Testis (tissue), 3 donors: Measurements from ENCODE around the gene C1orf21. TPM values are rescaled to one million over a fixed set of nuclear protein-coding genes. Genes with fewer than 3 reads are reported as not detected.

ENCODE experiments used
- DNase-seq: peaks from one replicate; pipeline ENCODE4 v3.0.0-alpha.2; 2019
- H3K27ac ChIP-seq, 2 donors: fragments of 200-600 bp; sonication (generic); one replicate each; pipeline ENCODE4 v1.5.1; 2019
- H3K27me3 ChIP-seq: fragments of 200-600 bp; sonication (generic); one replicate; pipeline ENCODE4 v1.5.1; 2019
- H3K36me3 ChIP-seq: fragments of 200-600 bp; sonication (generic); one replicate; pipeline ENCODE4 v1.5.1; 2017; ENCODE audit warnings: low read depth; ENCODE audit errors: missing control alignments
- H3K4me1 ChIP-seq: fragments of 200-600 bp; sonication (generic); one replicate; pipeline ENCODE4 v1.5.1; 2019
- H3K4me3 ChIP-seq, 2 donors: fragments of 200-600 bp; sonication (generic); one replicate each; pipeline ENCODE4 v1.5.1; 2017 to 2019
- H3K9me3 ChIP-seq: fragments of 200-600 bp; sonication (generic); one replicate; pipeline ENCODE4 v1.5.1; 2017
- POLR2A ChIP-seq: fragments of 450-650 bp; IDR thresholded peaks from one replicate; pipeline ENCODE4 v1.6.1; 2017; ENCODE audit warnings: antibody characterized with exemption, mild to moderate bottlenecking, moderate library complexity
- WGBS, 2 donors: methylation state at CpG; one replicate each; pipeline ENCODE4 v1.1.5; 2018; 5-methylcytosine and 5-hydroxymethylcytosine counted together
- intact Hi-C: fragments of 100-400 bp; cut with DNase I; formaldehyde crosslinking; loops from one replicate; pipeline ENCODE4 v1.15.1; 2023; ENCODE audit warnings: low total_unique reads
- polyA plus RNA-seq: library from polyadenylated mRNA; stranded (reverse); fragments of 350-450 nt; fragmentation: Illumina TruSeq; extraction: RNeasy Lipid Tissue Mini Kit (QIAGEN cat#74804); gene quantifications from one replicate; pipeline ENCODE4 v1.2.3, GENCODE V29; 2014; ENCODE audit warnings: low read depth, low replicate concordance; ENCODE audit not compliant: insufficient read depth
- total RNA-seq, 2 donors: library from RNA; depleted of rRNA; stranded (reverse); fragments of >200 nt; gene quantifications; one replicate each; pipeline ENCODE4 v1.2.3, GENCODE V29; 2016
- TF ChIP-seq, protein P1 (sequence below), 3 experiments: fragments of 450-650 bp in 2 of 3; fragments of 200-600 bp in 1 of 3; sonication (generic) in 1 of 3; IDR thresholded peaks; one replicate each; pipeline ENCODE4 v1.5.1; 2016 to 2019; ENCODE audit warnings: antibody characterized with exemption in 3 of 3, mild to moderate bottlenecking in 2 of 3, moderate library complexity in 1 of 3

C1orf21 gene
- total and polyA plus RNA-seq, 3 donors from 2014 or later, result 13.9 to 17.2 (median 16.0) TPM

DNA sequence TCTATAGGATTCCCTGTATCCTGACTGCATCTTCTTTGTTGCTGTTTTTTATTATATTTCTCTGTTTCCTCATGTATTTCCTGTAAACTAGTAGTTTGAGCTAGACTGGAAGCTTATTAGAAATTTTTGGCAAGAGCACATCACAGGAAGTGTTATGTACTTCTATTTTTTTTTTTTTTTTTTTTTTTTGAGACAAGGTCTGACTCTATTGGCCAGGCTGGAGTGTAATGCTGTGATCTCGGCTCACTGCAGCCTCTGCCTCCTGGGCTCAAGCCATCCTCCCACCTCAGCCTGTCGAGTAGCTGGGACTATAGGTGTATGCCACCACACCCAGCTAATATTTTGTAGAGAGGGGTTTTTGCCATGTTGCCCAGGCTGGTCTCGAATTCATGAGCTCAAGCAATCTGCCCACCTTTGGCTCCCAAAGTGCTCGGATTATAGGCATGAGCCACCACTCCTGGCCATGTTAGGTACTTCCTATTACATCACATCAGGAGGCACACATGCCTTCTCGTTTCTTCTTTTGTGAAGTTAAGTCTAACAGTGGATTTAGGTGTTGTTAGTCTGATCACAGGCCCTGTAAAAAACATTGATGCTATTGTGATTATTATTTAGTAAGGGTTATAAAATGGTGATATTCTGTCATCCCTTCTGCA, 12.5 kb downstream of the C1orf21 start:
- H3K9me3 ChIP-seq, result no peaks in the 10 kb centered on the region
- no peaks in the 10 kb centered on the region for H3K4me1 ChIP-seq
- H3K4me3 ChIP-seq, result no peak overlapping the region
- TF ChIP-seq, protein P1, sequence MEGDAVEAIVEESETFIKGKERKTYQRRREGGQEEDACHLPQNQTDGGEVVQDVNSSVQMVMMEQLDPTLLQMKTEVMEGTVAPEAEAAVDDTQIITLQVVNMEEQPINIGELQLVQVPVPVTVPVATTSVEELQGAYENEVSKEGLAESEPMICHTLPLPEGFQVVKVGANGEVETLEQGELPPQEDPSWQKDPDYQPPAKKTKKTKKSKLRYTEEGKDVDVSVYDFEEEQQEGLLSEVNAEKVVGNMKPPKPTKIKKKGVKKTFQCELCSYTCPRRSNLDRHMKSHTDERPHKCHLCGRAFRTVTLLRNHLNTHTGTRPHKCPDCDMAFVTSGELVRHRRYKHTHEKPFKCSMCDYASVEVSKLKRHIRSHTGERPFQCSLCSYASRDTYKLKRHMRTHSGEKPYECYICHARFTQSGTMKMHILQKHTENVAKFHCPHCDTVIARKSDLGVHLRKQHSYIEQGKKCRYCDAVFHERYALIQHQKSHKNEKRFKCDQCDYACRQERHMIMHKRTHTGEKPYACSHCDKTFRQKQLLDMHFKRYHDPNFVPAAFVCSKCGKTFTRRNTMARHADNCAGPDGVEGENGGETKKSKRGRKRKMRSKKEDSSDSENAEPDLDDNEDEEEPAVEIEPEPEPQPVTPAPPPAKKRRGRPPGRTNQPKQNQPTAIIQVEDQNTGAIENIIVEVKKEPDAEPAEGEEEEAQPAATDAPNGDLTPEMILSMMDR (IDR thresholded peaks at IDR 0.05), result no peak
- no peak for TF ChIP-seq POLR2A
- no peaks in the 10 kb centered on the region for H3K27me3 ChIP-seq
- no peak overlapping the region for H3K27ac ChIP-seq
- no peak for DNase-seq
- WGBS, 2 donors, result 65% methylated on average over 5 of the region's 5 CpGs
- intact Hi-C loops, result no loop called here
- no peaks in the 10 kb centered on the region for H3K36me3 ChIP-seq

DNA sequence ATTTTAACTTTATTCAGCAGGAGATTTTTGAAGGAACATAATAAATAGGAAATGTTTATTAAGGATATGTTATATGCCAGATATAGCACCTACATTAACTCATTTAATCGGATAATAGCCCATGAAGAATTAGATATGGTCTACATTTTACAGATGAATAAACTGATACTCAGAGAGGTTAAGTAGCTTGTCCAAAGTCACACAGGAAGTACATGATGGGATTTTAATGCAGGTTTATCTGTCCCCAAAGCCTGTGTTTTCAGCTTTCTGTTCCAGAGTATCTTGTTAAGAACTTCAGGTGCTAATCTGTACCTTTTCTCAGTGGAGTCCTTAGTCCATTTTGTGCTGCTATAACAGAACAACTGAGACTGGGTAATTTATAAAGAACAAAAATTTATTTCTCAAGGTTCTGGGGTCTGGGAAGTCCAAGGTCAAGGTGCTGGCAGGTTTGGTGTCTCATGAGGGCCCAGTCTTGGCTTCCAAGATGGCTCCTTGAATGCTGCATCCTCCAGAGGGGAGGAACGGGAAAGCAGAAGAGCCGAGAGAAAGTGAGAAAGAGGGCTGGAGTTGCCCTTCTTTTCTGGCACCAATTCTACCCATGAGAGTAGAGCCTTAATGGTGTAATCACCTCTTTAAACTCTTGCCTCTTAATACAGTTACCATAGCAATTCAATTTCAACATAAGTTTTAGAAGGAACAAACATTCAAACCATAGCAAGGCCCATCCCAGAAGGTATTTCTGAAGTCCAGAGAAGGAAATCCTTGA, 17.3 kb downstream of the C1orf21 start:
- Histone ChIP-seq H3K9me3 (no peaks in the 10 kb centered on the region), H3K4me1 (no peaks in the 10 kb centered on the region), H3K27me3 (no peaks in the 10 kb centered on the region), H3K4me3 (no peak overlapping the region), H3K36me3 (no peaks in the 10 kb centered on the region), H3K27ac (no peak overlapping the region)
- no peak for TF ChIP-seq POLR2A
- TF ChIP-seq, protein P1 (IDR thresholded peaks at IDR 0.05), result no peak
- intact Hi-C loops, result no loop called here
- DNase-seq, result no peak
- WGBS, 2 donors, result 84 to 95% methylated on average over 3 of the region's 3 CpGs

DNA sequence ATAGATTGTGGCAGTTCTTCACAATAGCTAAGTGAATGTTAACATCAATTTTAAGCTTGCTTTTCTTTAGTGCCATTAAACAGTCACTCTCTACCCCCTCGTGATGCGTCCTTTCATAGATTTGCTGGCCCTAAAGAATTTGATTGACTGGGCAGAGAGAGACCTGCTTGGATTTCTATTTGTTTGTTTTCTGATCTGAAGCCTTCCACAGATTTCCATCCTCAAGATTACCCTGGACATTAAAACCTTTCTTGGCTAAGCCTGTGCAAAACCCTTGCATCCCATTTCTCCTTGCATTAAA, 17.8 kb downstream of the C1orf21 start:
- no peak overlapping the region for H3K27ac ChIP-seq
- 93 to 94% methylated on average over 2 of the region's 2 CpGs for WGBS, 2 donors
- no peak for DNase-seq
- no peaks in the 10 kb centered on the region for H3K4me1 ChIP-seq
- H3K27me3 ChIP-seq, result no peaks in the 10 kb centered on the region
- intact Hi-C loops, result no loop called here
- H3K4me3 ChIP-seq, result no peak overlapping the region
- no peaks in the 10 kb centered on the region for H3K36me3 ChIP-seq
- TF ChIP-seq, protein P1 (IDR thresholded peaks at IDR 0.05), result no peak
- TF ChIP-seq POLR2A, result no peak
- no peaks in the 10 kb centered on the region for H3K9me3 ChIP-seq

DNA sequence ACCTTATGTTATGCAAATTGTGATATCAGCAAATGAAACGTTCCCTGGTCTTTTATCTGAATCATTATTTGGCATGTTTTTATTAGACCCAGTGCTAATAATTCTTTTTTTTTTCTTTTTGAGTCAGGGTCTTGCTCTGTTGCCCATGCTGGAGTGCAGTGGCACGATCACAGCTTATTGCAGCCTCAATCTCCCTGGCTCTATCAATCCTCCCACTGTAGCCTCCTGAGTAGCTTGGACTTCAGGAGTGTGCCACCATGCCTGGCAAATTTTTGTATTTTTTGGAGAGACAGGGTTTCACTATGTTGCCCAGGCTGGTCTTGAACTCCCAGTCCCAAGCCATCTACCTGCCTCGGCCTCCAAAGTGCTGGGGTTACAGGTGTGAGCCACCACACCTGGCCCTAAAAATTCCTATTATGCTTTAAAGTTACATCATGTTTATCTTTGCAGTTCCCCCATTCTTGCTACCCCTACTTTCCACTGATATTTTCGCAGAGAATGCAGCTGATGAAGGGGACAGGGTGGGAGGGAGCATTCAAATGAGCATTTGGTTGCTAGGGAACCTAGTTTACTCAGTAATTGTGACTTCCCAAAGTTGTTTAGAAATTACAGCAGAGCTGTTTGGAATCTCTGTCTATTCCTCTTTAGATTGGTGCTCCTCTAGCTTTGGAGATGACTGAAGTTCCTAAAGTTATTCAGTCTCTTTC, 18.4 kb downstream of the C1orf21 start:
- Histone ChIP-seq H3K4me1 (no peaks in the 10 kb centered on the region), H3K4me3 (no peak overlapping the region), H3K36me3 (no peaks in the 10 kb centered on the region), H3K27ac (no peak overlapping the region), H3K27me3 (no peaks in the 10 kb centered on the region), H3K9me3 (no peaks in the 10 kb centered on the region)
- DNase-seq, result no peak
- intact Hi-C loops, result no loop called here
- 80 to 88% methylated on average over 4 of the region's 4 CpGs for WGBS, 2 donors
- TF ChIP-seq, protein P1 (IDR thresholded peaks at IDR 0.05), result no peak
- TF ChIP-seq POLR2A, result no peak
